ENCODE results near the gene KIAA1671.

Gene KIAA1671

DNA sequence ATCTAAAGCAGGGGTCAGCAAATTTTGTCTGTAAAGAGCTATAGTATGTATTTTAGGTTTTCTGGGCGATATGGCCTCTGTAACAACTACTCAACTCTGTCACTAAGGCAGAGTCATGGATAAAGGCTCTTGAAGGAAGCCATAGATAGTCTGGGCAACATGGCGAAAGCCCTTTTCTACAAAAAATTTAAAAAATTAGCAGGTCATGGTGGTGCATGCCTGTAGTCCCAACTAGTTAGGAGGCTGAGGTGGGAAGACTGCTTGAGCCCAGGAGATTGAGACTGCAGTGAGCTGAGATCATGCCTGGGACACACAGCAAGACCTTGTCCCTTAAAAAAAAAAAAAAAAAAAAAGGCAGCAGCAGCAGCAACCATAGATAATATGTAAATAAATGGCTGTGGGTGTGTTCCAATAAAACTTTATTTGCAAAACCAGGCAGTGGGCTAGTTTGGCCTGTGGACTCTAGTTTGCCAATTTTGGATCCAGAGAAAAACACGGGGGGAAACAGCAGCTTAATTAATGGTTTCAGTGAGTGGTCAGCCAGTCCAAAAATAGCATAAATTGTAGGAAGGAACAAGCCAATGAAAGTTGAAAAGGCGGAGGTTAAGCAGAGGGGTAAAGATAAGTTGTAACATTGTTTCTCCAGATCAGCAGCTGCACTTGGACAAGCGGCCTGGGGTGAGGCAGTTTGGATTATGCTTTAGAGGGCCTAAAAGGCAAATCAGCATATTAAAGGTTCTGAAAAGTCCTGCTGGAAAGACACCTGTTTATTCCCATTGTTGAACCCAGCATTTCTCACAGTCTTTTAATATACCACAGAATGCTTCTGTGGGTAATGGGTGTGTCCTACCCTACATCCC lies 62.6 kb downstream of the KIAA1671 start:
- DNase-seq (ENCODE audit: low spot score), result no peak

DNA sequence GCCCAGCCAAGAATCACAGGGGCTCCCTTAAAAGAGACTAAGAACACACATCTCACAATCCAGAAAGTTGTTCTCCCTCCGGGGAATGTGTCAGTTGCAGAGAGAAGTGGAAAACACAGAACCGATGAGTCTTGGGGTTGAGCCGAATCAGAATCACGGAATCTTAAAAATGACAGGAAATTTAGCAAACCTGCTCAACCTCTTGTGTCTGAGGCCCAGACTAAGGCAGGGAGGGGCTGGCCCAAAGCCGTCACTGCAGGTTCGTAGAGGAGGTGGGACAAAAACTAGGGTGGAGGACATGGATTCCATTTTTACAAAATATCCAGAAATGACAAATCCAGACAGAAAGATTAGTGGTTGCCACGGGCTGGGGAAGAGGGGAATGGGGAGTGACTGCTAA lies 63.8 kb downstream of the KIAA1671 start:
- no peak for DNase-seq (ENCODE audit: low spot score)

DNA sequence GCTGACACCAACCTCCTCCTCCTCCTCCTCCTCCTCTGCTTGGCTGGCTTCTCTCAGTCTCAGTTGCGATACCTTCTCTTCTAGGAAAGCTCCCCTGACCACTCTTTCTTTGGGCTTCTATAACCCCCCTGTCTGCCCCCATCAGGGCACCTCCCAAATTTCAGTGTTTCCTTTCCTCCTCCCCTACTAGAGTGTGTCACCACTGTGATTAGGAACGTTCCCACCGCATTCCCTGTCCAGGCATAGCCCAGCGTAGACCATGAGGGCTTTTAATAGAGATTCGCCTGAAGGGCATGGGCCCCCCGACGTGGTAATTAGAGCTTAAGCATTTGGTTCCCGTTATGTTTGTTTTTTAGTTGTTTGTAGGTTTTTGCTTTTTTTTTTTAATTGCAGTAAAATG lies 65.5 kb downstream of the KIAA1671 start:
- no peak for DNase-seq (ENCODE audit: low spot score)

DNA sequence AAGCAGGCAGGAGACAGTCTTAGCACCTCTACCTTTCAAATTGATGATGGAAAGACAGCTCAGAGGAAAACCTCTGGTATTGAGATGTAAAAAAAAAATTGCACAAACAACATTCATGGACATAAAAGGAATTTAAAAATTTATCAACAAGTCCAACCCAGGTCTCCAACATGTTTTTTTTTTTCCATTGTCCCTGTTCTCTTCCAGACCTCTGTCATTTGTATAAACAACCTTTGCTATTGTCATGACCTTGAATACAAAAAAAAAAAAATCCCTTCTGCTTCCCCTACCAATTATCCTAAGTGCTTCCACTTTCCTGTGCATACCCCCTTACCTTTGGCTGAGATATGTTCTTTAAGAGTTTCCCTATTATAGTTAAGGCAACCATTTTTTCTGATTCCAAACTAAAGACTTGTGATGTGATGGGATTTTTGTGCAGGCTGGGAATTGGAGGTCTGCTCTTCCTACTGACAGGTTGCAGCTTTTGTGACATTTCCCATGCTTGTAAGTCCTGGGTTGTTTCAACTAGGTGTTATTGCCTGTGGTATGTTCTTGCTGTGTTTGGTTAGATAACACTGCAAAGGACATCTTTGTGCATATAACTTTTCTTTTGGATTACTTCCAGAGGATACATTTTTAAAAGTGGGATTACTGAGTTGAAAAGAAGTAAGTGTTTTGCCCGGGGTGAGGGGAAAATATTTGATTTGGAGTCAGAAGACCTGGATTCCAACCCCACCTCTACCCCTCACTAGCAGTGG lies 67.1 kb downstream of the KIAA1671 start:
- DNase-seq (ENCODE audit: low spot score), result no peak

GRCh38 chr22:25021409-25021808 lies 68.9 kb downstream of the KIAA1671 start:
- DNase-seq (ENCODE audit: low spot score), result no peak

- DNase-seq (ENCODE audit: low spot score), result no peak
Measured at GRCh38 chr22:25021976-25022711, 69.6 kb downstream of the KIAA1671 start.

- no peak for DNase-seq (ENCODE audit: low spot score)
Measured at GRCh38 chr22:25023879-25024278, 71.4 kb downstream of the KIAA1671 start.

- DNase-seq (ENCODE audit: low spot score), result no peak
Measured at GRCh38 chr22:25024895-25025294, 72.4 kb downstream of the KIAA1671 start.

- no peak for DNase-seq (ENCODE audit: low spot score)
Measured at GRCh38 chr22:25025491-25026400, 73.2 kb downstream of the KIAA1671 start.

- DNase-seq (ENCODE audit: low spot score), result no peak
Measured at GRCh38 chr22:25027043-25027906, 74.8 kb downstream of the KIAA1671 start.

DNA sequence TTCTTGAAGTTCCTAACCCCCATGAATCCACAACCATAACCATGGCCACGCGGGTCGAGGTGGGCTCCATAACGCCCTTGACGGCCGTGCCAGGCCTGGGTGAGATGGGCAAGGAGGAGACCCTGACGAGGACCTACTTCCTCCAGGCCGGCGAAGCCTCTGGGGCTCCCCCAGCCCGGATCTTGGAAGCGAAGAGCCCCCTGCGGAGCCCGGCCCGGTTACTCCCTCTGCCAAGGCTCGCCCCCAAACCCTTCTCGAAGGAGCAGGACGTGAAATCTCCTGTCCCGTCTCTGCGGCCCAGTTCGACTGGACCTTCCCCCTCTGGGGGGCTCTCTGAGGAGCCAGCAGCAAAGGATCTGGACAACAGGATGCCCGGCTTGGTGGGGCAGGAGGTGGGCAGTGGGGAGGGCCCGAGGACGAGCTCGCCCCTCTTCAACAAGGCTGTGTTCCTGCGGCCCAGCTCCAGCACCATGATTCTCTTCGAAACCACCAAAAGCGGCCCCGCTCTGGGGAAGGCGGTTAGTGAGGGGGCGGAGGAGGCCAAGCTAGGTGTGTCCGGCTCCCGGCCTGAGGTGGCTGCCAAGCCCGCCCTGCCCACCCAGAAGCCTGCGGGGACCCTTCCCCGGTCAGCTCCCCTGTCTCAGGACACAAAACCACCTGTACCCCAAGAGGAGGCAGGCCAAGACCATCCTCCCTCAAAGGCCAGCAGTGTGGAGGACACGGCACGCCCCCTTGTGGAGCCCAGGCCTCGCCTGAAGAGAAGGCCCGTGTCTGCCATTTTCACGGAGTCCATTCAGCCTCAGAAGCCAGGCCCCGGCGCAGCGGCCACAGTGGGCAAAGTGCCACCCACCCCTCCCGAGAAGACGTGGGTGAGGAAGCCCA lies 75.7 kb downstream of the KIAA1671 start:
- peak; percentile 71 for DNase-seq (ENCODE audit: low spot score)

DNA sequence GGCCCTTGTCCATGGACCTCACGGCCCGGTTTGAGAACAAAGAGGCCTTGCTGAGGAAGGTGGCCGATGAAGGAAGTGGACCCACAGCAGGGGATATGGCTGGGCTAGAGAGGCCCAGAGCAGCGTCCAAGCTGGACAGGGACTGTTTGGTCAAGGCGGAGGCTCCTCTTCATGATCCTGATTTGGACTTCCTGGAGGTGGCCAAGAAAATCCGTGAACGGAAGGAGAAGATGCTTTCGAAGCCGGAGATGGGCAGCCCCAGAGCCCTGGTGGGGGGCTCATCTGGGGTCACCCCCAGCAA lies 76.3 kb downstream of the KIAA1671 start:
- DNase-seq (ENCODE audit: low spot score), result no peak

- DNase-seq (ENCODE audit: low spot score), result no peak
Measured at GRCh38 chr22:25029181-25029580, 76.7 kb downstream of the KIAA1671 start.

GRCh38 chr22:25030636-25031035 lies 78.1 kb downstream of the KIAA1671 start:
- DNase-seq (ENCODE audit: low spot score), result no peak

- DNase-seq (ENCODE audit: low spot score), result no peak
Measured at GRCh38 chr22:25032066-25032465, 79.5 kb downstream of the KIAA1671 start.

DNA sequence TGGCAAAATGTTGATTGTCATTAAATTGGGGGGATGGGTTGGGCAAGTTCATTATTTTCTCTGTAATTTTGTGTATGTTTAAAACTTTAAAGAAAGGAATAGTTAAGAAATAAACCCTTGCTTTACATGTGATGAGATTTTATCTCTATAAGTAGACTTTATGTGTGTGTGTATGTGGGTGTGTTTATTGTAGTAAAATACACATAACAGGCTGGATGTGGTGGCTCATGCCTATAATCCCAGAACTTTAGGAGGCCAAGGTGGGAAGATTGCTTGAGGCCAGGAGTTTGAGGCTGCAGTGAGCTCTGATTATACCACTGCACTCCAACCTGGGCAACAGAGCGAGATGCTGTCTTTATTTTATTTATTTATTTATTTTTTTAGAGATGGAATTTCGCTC lies 83.2 kb downstream of the KIAA1671 start:
- no peak for DNase-seq (ENCODE audit: low spot score)

GRCh38 chr22:25038239-25038638 lies 85.7 kb downstream of the KIAA1671 start:
- DNase-seq (ENCODE audit: low spot score), result no peak

DNA sequence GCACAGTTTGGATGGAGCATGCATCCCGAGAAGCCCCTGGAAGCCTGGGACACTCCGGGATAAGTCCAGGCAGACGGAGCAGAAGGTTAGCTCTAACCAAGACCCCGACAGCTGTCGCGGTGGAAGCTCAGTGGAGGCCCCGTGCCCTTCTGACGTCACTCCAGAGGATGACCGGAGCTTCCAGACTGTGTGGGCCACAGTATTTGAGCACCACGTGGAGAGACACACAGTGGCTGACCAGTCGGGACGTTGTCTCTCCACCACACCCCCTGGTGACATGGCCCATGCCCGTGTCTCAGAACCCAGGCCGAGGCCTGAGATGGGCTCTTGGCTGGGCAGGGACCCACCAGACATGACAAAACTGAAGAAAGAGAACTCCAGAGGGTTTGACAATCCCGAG lies 86.3 kb downstream of the KIAA1671 start:
- no peak for DNase-seq (ENCODE audit: low spot score)

DNA sequence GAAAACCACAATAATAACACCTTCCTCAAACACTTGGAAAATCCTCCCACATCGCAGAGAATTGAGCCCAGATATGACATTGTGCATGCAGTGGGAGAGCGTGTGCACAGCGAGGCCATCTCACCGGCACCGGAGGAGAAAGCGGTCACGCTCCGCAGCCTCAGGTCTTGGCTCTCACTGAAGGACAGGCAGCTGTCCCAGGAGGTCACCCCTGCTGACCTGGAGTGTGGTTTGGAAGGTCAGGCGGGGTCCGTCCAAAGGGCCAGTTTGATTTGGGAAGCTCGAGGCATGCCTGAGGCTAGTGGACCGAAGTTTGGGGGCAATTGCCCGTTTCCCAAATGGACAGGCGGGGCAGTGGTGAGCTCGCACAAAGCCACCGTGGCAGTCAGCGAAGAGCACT lies 86.7 kb downstream of the KIAA1671 start:
- no peak for DNase-seq (ENCODE audit: low spot score)

GRCh38 chr22:25039754-25040153 lies 87.2 kb downstream of the KIAA1671 start:
- no peak for DNase-seq (ENCODE audit: low spot score)
